H7 (cell line): ENCODE measurements around the gene CCDC91. TPM values are rescaled to one million over a fixed set of nuclear protein-coding genes. Genes with fewer than 3 reads are reported as not detected.

Source experiments
- DNase-seq: peaks from one replicate; pipeline ENCODE4 v3.0.0; 2012
- H3K27me3 ChIP-seq: 2 replicates; pipeline ENCODE4 v1.6.0; 2011; ENCODE audit warnings: mild to moderate bottlenecking, low read length; ENCODE audit not compliant: control insufficient read depth, insufficient read depth
- H3K36me3 ChIP-seq: replicated peaks from 2 replicates; pipeline ENCODE4 v1.5.1; 2011; ENCODE audit warnings: low read length; ENCODE audit not compliant: control insufficient read depth, insufficient read depth
- H3K4me3 ChIP-seq: 2 replicates; pipeline ENCODE4 v1.5.1; 2011; ENCODE audit warnings: low read depth, mild to moderate bottlenecking, control low read depth, low read length, moderate library complexity; ENCODE audit not compliant: insufficient read depth
- total RNA-seq: library from RNA; depleted of rRNA; stranded (reverse); fragments of >200 nt; shearing (Covaris generic); gene quantifications from 2 replicates; pipeline ENCODE4 v1.2.3, GENCODE V29; 2014

CCDC91 gene
- total RNA-seq, 1 experiment from 2014 or later, result 11.5 TPM

- Histone ChIP-seq H3K27me3 (no peaks in the 10 kb centered on the region), H3K4me3 (no peak overlapping the region), H3K36me3 (no peaks in the 10 kb centered on the region)
- DNase-seq, result no peak
Measured at GRCh38 chr12:28202374-28203130, 12.3 kb downstream of the CCDC91 start.

DNA sequence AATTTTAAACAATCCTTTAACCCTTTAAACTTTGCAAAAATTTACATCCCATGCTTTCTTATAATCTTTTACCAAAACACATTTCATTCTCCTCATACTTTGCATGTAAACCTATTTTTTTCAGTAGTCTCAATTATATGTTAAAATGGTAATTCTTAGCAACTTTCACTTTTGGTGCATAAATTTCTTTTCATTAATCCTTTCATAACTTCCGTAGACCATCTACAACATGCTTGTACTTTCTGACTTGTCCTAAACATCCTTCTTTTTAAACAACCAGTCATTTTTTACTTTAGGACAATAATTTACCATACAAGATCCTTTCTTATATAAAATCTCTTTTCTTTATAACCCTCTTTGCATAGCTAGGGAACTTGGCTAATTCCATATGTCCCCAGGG lies 19.5 kb downstream of the CCDC91 start:
- DNase-seq, result no peak
- H3K4me3 ChIP-seq, result no peak overlapping the region

DNA sequence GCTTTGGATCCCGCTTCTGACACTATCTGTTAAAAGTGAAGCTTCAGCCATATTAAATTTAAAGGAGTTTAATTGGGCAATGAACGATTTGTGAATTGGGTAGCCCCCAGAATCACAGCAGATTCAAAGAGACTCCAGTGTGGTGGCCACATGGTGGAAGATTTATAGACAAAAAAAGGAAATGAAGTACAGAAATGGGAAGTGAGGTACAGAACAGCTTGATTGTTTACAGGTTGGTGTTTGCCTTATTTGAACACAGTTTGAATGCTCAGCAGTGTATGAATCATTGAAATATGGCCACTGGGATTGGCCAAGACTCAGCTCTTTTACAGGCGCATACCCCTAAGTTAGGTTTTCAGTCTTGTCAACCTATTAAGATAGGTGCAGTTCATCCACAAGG lies 21.9 kb downstream of the CCDC91 start:
- DNase-seq, result no peak
- Histone ChIP-seq H3K36me3 (peaks cover 1% of the 10 kb centered on the region; the same call in 1 of the 2 replicates), H3K27me3 (no peaks in the 10 kb centered on the region), H3K4me3 (no peak overlapping the region)

More for the DNA sequence above, 19.5 kb downstream of the CCDC91 start:
- Histone ChIP-seq H3K36me3 (peaks cover 1% of the 10 kb centered on the region; the same call in 1 of the 2 replicates), H3K27me3 (no peaks in the 10 kb centered on the region)

DNA sequence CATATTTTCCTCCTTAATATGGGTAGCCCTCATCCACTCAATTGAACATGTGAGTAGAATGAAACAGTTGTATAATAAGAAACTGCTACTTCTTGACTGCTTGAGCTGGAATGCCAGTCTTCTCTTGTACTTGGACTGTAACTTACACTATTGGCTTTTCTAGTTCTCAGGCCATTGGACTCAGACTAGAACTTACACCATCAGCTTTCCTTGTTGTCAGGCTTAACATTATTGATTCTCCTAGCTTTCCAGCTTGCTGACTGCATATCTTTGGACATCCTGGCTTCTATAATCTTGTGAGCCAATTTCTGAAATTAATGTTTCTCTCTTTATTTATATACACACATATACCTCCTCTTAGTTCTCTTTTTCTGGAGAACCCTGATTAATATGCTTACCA lies 24.8 kb downstream of the CCDC91 start:
- peaks cover 1% of the 10 kb centered on the region; the same call in 1 of the 2 replicates for H3K36me3 ChIP-seq
- no peaks in the 10 kb centered on the region for H3K27me3 ChIP-seq
- DNase-seq, result no peak
- no peak overlapping the region for H3K4me3 ChIP-seq

GRCh38 chr12:28216016-28216415 lies 25.8 kb downstream of the CCDC91 start:
- Histone ChIP-seq H3K36me3 (no peaks in the 10 kb centered on the region), H3K27me3 (no peaks in the 10 kb centered on the region), H3K4me3 (no peak overlapping the region)
- no peak for DNase-seq

- no peak for DNase-seq
- Histone ChIP-seq H3K36me3 (no peaks in the 10 kb centered on the region), H3K4me3 (no peak overlapping the region), H3K27me3 (no peaks in the 10 kb centered on the region)
Measured at GRCh38 chr12:28217805-28218204, 27.5 kb downstream of the CCDC91 start.

DNA sequence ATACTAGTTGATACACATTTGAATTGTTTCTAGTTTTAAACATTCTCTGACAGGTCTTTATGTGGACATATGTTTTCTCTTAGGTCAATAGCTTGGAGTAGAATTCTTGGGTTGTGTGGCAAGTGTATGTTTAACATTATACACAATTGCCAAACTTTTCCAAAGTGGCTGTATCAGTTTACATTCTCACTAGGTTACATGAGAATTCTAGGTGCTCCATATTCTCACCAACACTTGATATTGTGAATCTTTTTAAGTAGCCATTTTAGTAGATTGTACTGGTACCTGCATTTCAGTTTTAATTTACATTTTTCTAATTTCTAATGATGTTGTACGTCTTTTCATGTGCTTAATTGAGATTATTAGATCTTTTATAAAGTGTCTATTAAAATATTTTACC lies 28.6 kb downstream of the CCDC91 start:
- H3K27me3 ChIP-seq, result no peaks in the 10 kb centered on the region
- H3K36me3 ChIP-seq, result no peaks in the 10 kb centered on the region
- H3K4me3 ChIP-seq, result no peak overlapping the region
- DNase-seq, result no peak

DNA sequence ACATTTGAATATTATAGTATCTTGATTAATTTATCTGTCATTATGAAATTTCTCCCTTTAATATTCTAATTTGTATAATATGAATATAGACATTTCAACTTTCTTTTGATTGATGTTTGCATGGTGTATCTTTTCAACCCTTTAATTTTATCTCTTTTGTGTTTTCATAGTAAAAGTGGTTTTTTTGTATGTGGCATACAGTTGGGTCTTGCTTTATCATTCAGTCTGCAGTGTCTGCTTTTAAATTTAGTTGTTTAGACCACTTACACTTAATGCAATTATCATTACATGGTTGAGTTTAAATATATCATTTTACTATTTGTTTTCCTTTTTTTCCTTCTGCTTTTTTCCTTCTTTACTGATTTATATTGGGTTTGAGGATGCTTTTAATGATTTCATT lies 29.6 kb downstream of the CCDC91 start:
- no peak overlapping the region for H3K4me3 ChIP-seq
- H3K27me3 ChIP-seq, result no peaks in the 10 kb centered on the region
- no peak for DNase-seq
- no peaks in the 10 kb centered on the region for H3K36me3 ChIP-seq

GRCh38 chr12:28222081-28222700 lies 31.9 kb downstream of the CCDC91 start:
- Histone ChIP-seq H3K27me3 (no peaks in the 10 kb centered on the region), H3K4me3 (no peak overlapping the region), H3K36me3 (no peaks in the 10 kb centered on the region)
- DNase-seq, result no peak

- Histone ChIP-seq H3K4me3 (no peak overlapping the region), H3K36me3 (no peaks in the 10 kb centered on the region), H3K27me3 (no peaks in the 10 kb centered on the region)
- DNase-seq, result no peak
Measured at GRCh38 chr12:28223025-28223554, 32.8 kb downstream of the CCDC91 start.

DNA sequence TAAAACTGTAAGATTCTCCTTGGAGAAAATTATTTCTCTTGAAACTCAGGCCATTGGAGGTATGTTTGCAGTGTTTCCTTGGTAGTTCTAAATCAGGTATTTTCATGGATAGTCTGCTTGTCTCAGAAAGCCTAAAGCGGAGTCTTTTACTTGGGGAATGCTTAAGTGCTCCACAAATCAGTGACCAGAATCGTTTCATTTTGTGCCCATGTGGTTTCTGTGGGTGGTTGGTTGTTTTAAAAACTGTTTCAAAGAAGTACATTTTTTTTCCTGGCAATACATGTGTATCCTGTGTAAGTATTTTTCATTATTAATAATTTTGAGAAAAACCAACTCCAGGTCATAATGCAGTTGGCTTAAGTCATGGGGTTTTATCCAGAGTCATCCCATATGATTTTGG lies 33.6 kb downstream of the CCDC91 start:
- Histone ChIP-seq H3K4me3 (no peak overlapping the region), H3K27me3 (no peaks in the 10 kb centered on the region), H3K36me3 (no peaks in the 10 kb centered on the region)
- no peak for DNase-seq

DNA sequence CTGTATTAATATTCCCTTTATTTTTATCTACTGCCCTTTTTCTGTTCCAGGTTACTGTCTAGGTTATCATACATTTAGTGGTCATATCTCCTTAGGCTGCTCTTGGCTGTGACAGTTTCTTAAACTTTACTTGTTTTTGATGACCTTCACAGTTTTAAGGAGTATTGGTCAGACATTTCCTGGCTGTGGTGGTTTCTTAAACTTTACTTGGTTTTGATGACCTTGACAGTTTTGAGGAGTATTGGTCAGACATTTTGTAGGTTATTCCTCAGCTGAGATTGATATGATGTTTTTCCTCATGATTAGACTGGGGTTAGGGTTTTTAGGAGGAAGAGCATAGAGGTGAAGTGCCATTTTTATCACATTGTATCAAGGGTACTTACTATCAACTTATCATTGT lies 36.4 kb downstream of the CCDC91 start:
- H3K4me3 ChIP-seq, result no peak overlapping the region
- no peak for DNase-seq
- no peaks in the 10 kb centered on the region for H3K36me3 ChIP-seq
- H3K27me3 ChIP-seq, result no peaks in the 10 kb centered on the region

DNA sequence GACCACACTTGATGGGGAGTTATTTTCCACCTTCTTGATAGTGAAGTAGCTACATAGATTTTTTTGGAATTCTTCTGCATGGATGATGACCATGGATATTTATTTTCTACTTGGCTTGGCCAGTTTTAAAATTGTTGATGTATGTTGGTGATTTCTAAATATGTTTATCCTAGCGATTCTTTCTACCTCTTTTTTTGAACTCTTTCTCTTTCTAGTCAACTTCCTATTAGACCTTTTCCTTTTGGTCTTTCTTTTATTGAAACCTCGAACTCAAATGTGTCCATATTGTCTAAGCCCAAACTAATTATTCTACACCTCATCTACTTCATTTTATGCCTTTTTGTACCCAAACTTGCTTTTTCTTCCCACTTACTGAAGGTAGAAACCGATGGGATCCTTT lies 37.0 kb downstream of the CCDC91 start:
- H3K4me3 ChIP-seq, result no peak overlapping the region
- H3K27me3 ChIP-seq, result no peaks in the 10 kb centered on the region
- no peaks in the 10 kb centered on the region for H3K36me3 ChIP-seq
- no peak for DNase-seq

- DNase-seq, result no peak
- Histone ChIP-seq H3K36me3 (no peaks in the 10 kb centered on the region), H3K27me3 (no peaks in the 10 kb centered on the region), H3K4me3 (no peak overlapping the region)
Measured at GRCh38 chr12:28231248-28231647, 41.0 kb downstream of the CCDC91 start.

- Histone ChIP-seq H3K27me3 (no peaks in the 10 kb centered on the region), H3K36me3 (no peaks in the 10 kb centered on the region), H3K4me3 (no peak overlapping the region)
- DNase-seq, result no peak
Measured at GRCh38 chr12:28232211-28232928, 42.1 kb downstream of the CCDC91 start.
